Kidney (tissue), 14 donors: ENCODE measurements around the gene ZNF775. TPM values are rescaled to one million over a fixed set of nuclear protein-coding genes. Genes with fewer than 3 reads are reported as not detected.
A peak's percentile ranks its signal among the peaks of the same experiment; 100 is the strongest.

Source experiments
- DNase-seq, 5 donors: peaks; one replicate each; pipeline ENCODE4 v3.0.0-alpha.2; 2013 to 2020
- FAIRE-seq: peaks from 2 replicates; lab custom pipeline; 2012; peaks lifted over from hg19 to GRCh38; lab: Jason Lieb, UNC
- H3K27ac ChIP-seq, 2 donors: one replicate each; pipeline ENCODE4 v1.7.0; 2013; ENCODE audit warnings: low read depth in 2 of 2, low read length in 2 of 2, inconsistent platforms in 1 of 2
- H3K27me3 ChIP-seq: one replicate; pipeline ENCODE4 v1.7.1; 2013; ENCODE audit warnings: low read length, inconsistent platforms; ENCODE audit not compliant: control insufficient read depth, insufficient read depth
- H3K36me3 ChIP-seq, 3 donors: one replicate each; pipeline versions ENCODE4 v1.7.0 to v1.7.1; 2013; ENCODE audit warnings: low read length in 3 of 3, control low read depth in 1 of 3, inconsistent platforms in 1 of 3; ENCODE audit not compliant: insufficient read depth in 3 of 3, control insufficient read depth in 2 of 3
- H3K4me1 ChIP-seq, 3 donors: one replicate each; pipeline versions ENCODE4 v1.7.0 to v1.7.1; 2013; ENCODE audit warnings: low read length in 3 of 3, inconsistent platforms in 1 of 3, low read depth in 1 of 3; ENCODE audit not compliant: control insufficient read depth in 2 of 3, insufficient read depth in 2 of 3
- H3K4me3 ChIP-seq, 3 donors: one replicate each; pipeline versions ENCODE4 v1.7.0 to v1.8.1; 2013; ENCODE audit warnings: low read length in 3 of 3, control low read depth in 1 of 3, inconsistent platforms in 1 of 3
- H3K9ac ChIP-seq, 3 donors: one replicate each; pipeline versions ENCODE4 v1.7.0 to v1.7.1; 2013; ENCODE audit warnings: low read length in 3 of 3, control low read depth in 1 of 3, inconsistent platforms in 1 of 3
- H3K9me3 ChIP-seq, 3 donors: one replicate each; pipeline versions ENCODE4 v1.7.0 to v1.7.1; 2013; ENCODE audit warnings: low read length in 3 of 3, control low read depth in 1 of 3, inconsistent platforms in 1 of 3; ENCODE audit not compliant: control insufficient read depth in 2 of 3, insufficient read depth in 1 of 3
- CTCF ChIP-seq: IDR thresholded peaks from 3 replicates; pipeline ENCODE4 v1.5.1; 2012; ENCODE audit warnings: mild to moderate bottlenecking, moderate library complexity, borderline replicate concordance; ENCODE audit not compliant: insufficient read depth; ENCODE audit errors: extremely low read depth
- intact Hi-C: fragments of 100-400 bp; cut with DNase I; formaldehyde crosslinking; loops from one replicate; pipeline ENCODE4 v1.11.1; 2022
- polyA plus RNA-seq: library from polyadenylated mRNA; stranded (reverse); fragments of 350-450 nt; fragmentation: Illumina TruSeq; extraction: RNeasy Lipid Tissue Mini Kit (QIAGEN cat#74804); gene quantifications from one replicate; pipeline ENCODE4 v1.2.3, GENCODE V29; 2014; ENCODE audit warnings: low read depth, low replicate concordance; ENCODE audit not compliant: insufficient read depth
- total RNA-seq: library from RNA; stranded (reverse); fragmentation: NEBNext Ultra II Directional; extraction: Animal tissue kit (Norgen Biotek cat#: 25700); gene quantifications from one replicate; pipeline ENCODE4 v1.2.1, GENCODE V29; 2021
- donor health status: control.
- donor health status: control.
- donor health status: control.
- donor health status: control.
- donor health status: control.
- donor health status: DM: yes; HTN: yes; CAD: no.
- donor health status: Normal renal cell carcinoma (clear cell type).

ZNF775 gene
- total and polyA plus RNA-seq, 2 donors from 2014 or later: 3.7 to 5.2 TPM

- Histone ChIP-seq H3K36me3 (peaks cover 5 to 12% (median 12%) of the 10 kb centered on the region in 3 donors), H3K27ac (no peak overlapping the region), H3K9me3 (no peaks in the 10 kb centered on the region), H3K27me3 (no peaks in the 10 kb centered on the region), H3K4me3 (no peak overlapping the region), H3K9ac (no peak overlapping the region), H3K4me1 (peaks cover 5 to 31% (median 16%) of the 10 kb centered on the region in 3 donors)
- DNase-seq: peak in 2 of 5 donors; percentile 49 to 77
- no peak for TF ChIP-seq CTCF
- intact Hi-C loops: no loop called here
- no peak for FAIRE-seq
Observed at GRCh38 chr7:150372271-150373048, 6.7 kb upstream of the ZNF775 start.

GRCh38 chr7:150373049-150373801, 5.9 kb upstream of the ZNF775 start:
- FAIRE-seq: no peak
- peak in 3 of 5 donors; percentile 47 to 53 (median 47) for DNase-seq
- intact Hi-C loops: no loop called here
- no peaks in the 10 kb centered on the region for H3K27me3 ChIP-seq
- no peak overlapping the region for H3K9ac ChIP-seq
- no peak overlapping the region for H3K4me3 ChIP-seq
- H3K27ac ChIP-seq: peak overlapping the region in 1 of 2 donors; percentile 29
- H3K36me3 ChIP-seq: peaks cover 5 to 12% (median 12%) of the 10 kb centered on the region in 3 donors
- H3K9me3 ChIP-seq: no peaks in the 10 kb centered on the region
- no peak for TF ChIP-seq CTCF
- peaks cover 3 to 30% (median 24%) of the 10 kb centered on the region in 3 donors for H3K4me1 ChIP-seq

- FAIRE-seq (no peak), DNase-seq (no peak)
- no peak for TF ChIP-seq CTCF
- H3K9ac ChIP-seq: no peak overlapping the region
- H3K9me3 ChIP-seq: no peaks in the 10 kb centered on the region
- H3K36me3 ChIP-seq: peaks cover 5 to 12% (median 12%) of the 10 kb centered on the region in 3 donors
- intact Hi-C loops: no loop called here
- peaks cover 3 to 31% (median 29%) of the 10 kb centered on the region in 3 donors for H3K4me1 ChIP-seq
- no peaks in the 10 kb centered on the region for H3K27me3 ChIP-seq
- H3K4me3 ChIP-seq: no peak overlapping the region
- no peak overlapping the region for H3K27ac ChIP-seq
Observed at GRCh38 chr7:150374026-150374425, 5.1 kb upstream of the ZNF775 start.
